ENCODE results near the gene COL23A1. TPM values are rescaled to one million over a fixed set of nuclear protein-coding genes. Genes with fewer than 3 reads are reported as not detected.

COL23A1 gene
- total and polyA plus RNA-seq, 3 experiments from 2014 or later: 0.20 to 0.28 TPM; not detected in 1

DNA sequence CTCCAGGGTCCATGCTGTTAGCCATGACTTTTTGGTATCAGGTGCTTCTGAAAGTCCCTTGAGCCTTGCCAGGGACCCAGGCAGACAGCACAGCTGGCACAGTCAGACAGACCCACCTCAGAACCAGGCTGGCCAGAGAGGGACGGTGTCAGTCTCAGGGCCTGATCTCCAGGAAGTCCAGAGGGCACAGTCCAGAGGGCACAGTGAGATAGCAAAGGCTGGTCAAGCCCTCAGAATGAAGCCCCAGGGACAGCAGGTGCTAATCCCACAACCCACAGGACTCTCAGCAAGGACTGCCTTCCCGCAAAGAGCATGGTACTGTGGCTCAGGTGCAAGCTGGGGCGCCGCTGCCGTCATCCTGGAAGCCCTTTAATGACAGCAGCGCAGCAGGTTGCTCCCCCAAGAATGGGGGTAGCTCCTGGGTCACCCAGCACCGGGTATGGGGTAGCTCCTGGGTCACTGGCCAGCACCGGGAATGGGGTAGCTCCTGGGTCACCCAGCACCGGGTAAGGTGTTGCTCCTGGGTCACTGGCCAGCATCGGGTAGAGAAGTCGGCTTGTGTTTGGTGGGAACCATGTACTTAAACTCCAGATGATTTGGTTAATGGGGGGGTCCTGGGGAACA lies 252.0 kb downstream of the COL23A1 start:
- CTCF ChIA-PET: no interaction called here
- Mint-ChIP-seq H3K4me3 (no peak overlapping the region), H3K36me3 (no peaks in the 10 kb centered on the region), H3K27me3 (peaks cover 2 to 21% of the 10 kb centered on the region in 2 donors), H3K27ac (no peak overlapping the region), H3K4me1 (no peaks in the 10 kb centered on the region), H3K9me3 (no peaks in the 10 kb centered on the region)
- Histone ChIP-seq H3K4me1 (ENCODE audit: insufficient read depth, low read length) (no peaks in the 10 kb centered on the region), H3K27ac (ENCODE audit: low read depth, low read length) (no peak overlapping the region), H3K36me3 (ENCODE audit: insufficient read depth, low read length) (no peaks in the 10 kb centered on the region), H3K27me3 (ENCODE audit: insufficient read depth, low read length, poor library complexity, severe bottlenecking) (no peaks in the 10 kb centered on the region), H3K9me3 (ENCODE audit: low read length) (no peaks in the 10 kb centered on the region), H3K4me3 (ENCODE audit: low read length) (no peak overlapping the region)
- POLR2A ChIA-PET: no interaction called here
- no peak for DNase-seq

DNA sequence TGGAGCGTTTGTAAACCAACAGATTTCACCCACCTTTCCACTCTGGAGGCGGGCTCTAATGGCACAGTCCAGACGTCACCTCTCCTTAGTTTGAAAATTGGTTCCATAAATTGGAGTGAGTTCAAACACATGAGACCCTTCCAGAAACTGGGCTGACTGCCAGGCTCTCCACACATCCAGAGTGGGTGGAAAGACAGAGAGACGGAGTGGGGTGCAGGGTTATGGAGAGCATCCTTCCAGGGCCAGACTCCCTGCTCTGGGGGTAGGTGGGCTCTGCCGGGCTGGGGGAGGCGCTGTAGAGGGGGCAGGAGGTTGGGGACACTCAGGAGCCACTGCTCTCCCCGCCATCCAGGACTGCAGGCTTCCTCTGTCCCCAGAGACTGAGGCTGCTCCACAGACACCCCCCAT lies 252.9 kb downstream of the COL23A1 start:
- no peak for DNase-seq
- Histone ChIP-seq H3K27ac (ENCODE audit: low read depth, low read length) (no peak overlapping the region), H3K4me3 (ENCODE audit: low read length) (no peak overlapping the region), H3K9me3 (ENCODE audit: low read length) (no peaks in the 10 kb centered on the region), H3K36me3 (ENCODE audit: insufficient read depth, low read length) (no peaks in the 10 kb centered on the region), H3K27me3 (ENCODE audit: insufficient read depth, low read length, poor library complexity, severe bottlenecking) (peaks cover 2% of the 10 kb centered on the region), H3K4me1 (ENCODE audit: insufficient read depth, low read length) (no peaks in the 10 kb centered on the region)
- H3K9me3 Mint-ChIP-seq: no peaks in the 10 kb centered on the region
- ChIA-PET POLR2A (no interaction called here), CTCF (no interaction called here)
- H3K4me3 Mint-ChIP-seq: no peak overlapping the region
- H3K27me3 Mint-ChIP-seq: peaks cover 2 to 21% of the 10 kb centered on the region in 2 donors
- H3K27ac Mint-ChIP-seq: no peak overlapping the region
- no peaks in the 10 kb centered on the region for H3K4me1 Mint-ChIP-seq
- no peaks in the 10 kb centered on the region for H3K36me3 Mint-ChIP-seq

DNA sequence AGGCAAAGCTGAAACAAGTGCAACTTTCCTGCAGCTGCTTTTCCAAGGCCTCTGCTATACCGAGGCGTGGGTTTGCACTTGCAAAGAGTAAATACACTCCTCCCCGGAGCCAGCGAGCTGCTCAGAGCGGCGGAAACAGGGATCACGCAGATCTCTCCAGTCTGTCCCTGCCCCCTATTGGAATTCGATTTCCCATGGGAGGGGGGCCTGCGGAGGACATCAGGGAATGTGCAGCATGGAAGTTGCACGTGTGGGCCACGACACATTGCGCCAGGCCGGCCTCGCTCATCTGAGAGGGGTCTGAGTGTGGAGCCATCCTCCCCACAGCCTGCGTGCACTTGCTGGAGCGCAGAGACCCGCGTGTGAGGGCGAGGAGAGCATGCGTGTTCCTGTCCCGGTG lies 253.3 kb downstream of the COL23A1 start:
- Histone ChIP-seq H3K4me3 (ENCODE audit: low read length) (no peak overlapping the region), H3K4me1 (ENCODE audit: insufficient read depth, low read length) (no peaks in the 10 kb centered on the region), H3K36me3 (ENCODE audit: insufficient read depth, low read length) (no peaks in the 10 kb centered on the region), H3K27ac (ENCODE audit: low read depth, low read length) (no peak overlapping the region), H3K9me3 (ENCODE audit: low read length) (no peaks in the 10 kb centered on the region), H3K27me3 (ENCODE audit: insufficient read depth, low read length, poor library complexity, severe bottlenecking) (peaks cover 4% of the 10 kb centered on the region)
- no peak overlapping the region for H3K27ac Mint-ChIP-seq
- peaks cover 2 to 21% of the 10 kb centered on the region in 2 donors for H3K27me3 Mint-ChIP-seq
- no peak for DNase-seq
- ChIA-PET CTCF (no interaction called here), POLR2A (no interaction called here)
- no peaks in the 10 kb centered on the region for H3K36me3 Mint-ChIP-seq
- H3K4me3 Mint-ChIP-seq: no peak overlapping the region
- no peaks in the 10 kb centered on the region for H3K9me3 Mint-ChIP-seq
- no peaks in the 10 kb centered on the region for H3K4me1 Mint-ChIP-seq

DNA sequence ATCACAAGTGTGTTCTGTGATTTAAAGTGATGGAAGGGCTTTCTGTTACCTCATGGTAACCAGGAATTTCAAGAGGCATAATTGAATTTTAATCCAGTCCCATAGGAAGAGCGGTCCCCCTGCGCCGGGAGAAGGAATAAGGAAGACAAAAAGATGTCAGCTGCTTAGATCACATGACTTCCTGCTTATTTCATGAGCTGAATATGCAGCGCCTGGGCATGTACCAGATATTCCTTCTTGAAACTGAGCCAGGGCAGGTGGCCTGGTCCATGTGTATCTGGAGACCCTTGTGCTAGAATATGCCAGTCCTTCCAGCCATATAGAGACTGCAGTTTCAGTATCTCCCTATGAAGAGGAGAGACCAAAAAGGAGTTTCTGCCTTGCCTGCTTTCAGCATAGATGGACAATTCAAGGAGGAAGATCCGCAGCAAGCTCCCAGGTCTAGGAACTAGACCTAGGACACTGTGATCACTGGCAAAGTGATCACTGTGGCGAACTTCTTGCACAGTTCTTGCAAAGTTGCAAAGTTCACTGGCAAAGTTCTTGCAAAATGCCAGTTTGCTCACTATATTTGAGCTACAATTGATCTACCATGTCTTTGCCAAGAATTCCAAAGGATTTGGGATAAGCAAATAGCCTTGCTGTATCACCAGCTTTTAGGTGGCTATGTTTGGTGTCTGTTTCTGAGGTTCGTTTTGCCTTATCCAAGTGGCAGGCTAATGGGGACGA lies 254.7 kb downstream of the COL23A1 start:
- H3K4me3 ChIP-seq (ENCODE audit: low read length): no peak overlapping the region
- H3K27ac ChIP-seq (ENCODE audit: low read depth, low read length): no peak overlapping the region
- ChIA-PET POLR2A (no interaction called here), CTCF (no interaction called here)
- Mint-ChIP-seq H3K36me3 (no peaks in the 10 kb centered on the region), H3K27me3 (peaks cover 2 to 21% of the 10 kb centered on the region in 2 donors), H3K27ac (no peak overlapping the region), H3K4me3 (no peak overlapping the region), H3K9me3 (no peaks in the 10 kb centered on the region), H3K4me1 (peaks cover 2 to 4% (median 4%) of the 10 kb centered on the region in 3 donors)
- H3K9me3 ChIP-seq (ENCODE audit: low read length): no peaks in the 10 kb centered on the region
- H3K4me1 ChIP-seq (ENCODE audit: insufficient read depth, low read length): no peaks in the 10 kb centered on the region
- no peak for DNase-seq
- no peaks in the 10 kb centered on the region for H3K36me3 ChIP-seq (ENCODE audit: insufficient read depth, low read length)
- peaks cover 4% of the 10 kb centered on the region for H3K27me3 ChIP-seq (ENCODE audit: insufficient read depth, low read length, poor library complexity, severe bottlenecking)

DNA sequence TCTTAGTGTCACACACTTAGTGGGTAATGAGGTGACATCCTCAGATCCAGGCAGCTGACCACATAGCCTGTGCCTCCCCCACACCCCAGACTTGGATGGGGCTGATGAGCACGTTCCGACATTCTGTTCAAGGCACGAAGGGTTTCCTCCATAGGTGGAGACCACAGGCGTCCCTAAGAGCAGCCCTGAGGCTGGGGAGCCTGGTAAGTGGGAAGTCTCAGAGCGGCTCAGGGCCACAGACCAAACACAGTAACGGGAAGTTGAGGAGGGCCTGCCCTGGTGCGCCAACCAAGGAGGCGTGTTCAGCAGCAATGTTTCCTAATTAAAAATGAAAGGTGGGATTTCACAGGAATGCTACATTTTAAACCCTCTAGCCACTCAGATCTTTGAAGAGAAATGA lies 255.3 kb downstream of the COL23A1 start:
- H3K4me1 ChIP-seq (ENCODE audit: insufficient read depth, low read length): no peaks in the 10 kb centered on the region
- H3K36me3 ChIP-seq (ENCODE audit: insufficient read depth, low read length): no peaks in the 10 kb centered on the region
- DNase-seq: no peak
- Mint-ChIP-seq H3K36me3 (no peaks in the 10 kb centered on the region), H3K9me3 (no peaks in the 10 kb centered on the region), H3K27me3 (peaks cover 2 to 21% of the 10 kb centered on the region in 2 donors), H3K4me1 (peaks cover 2 to 4% (median 4%) of the 10 kb centered on the region in 3 donors), H3K27ac (no peak overlapping the region), H3K4me3 (no peak overlapping the region)
- H3K4me3 ChIP-seq (ENCODE audit: low read length): no peak overlapping the region
- H3K9me3 ChIP-seq (ENCODE audit: low read length): no peaks in the 10 kb centered on the region
- ChIA-PET POLR2A (no interaction called here), CTCF (no interaction called here)
- H3K27me3 ChIP-seq (ENCODE audit: insufficient read depth, low read length, poor library complexity, severe bottlenecking): peaks cover 4% of the 10 kb centered on the region
- H3K27ac ChIP-seq (ENCODE audit: low read depth, low read length): no peak overlapping the region

DNA sequence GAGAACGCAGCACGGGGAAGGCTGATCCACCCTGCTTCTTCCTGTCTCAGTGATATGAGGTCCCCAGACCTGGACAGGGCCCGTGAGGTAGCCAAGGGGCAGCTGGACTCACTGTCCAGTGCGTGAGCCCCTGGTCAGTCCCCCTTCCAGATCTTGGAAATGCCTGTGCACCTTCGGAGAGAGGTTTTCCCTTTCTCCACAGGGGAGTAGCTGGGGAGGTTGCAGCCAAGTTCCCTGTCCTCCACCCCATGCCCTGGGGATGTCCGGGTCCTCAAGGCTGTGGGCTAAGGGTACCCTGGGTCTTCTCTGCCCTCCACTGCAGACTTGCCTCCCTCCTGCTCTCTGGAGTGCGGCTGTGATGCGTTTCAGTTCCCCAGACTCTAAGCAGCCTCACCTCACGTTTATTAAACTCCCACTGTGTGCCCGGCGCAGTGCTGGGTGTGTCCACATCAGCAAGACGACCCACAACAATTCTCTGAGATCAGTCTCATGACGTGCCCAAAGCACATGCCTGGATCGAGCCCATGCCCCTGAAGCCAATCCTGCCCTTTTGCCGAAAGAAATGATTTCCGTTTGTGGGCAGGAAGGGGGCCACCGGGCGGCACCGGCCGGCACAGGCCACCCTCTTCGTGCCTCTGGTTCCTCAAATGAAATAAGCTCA lies 256.2 kb downstream of the COL23A1 start:
- Mint-ChIP-seq H3K4me3 (no peak overlapping the region), H3K27ac (no peak overlapping the region), H3K9me3 (no peaks in the 10 kb centered on the region), H3K27me3 (peaks cover under 1 to 19% of the 10 kb centered on the region in 2 donors), H3K36me3 (no peaks in the 10 kb centered on the region), H3K4me1 (peaks cover 2 to 4% (median 4%) of the 10 kb centered on the region in 3 donors)
- H3K4me1 ChIP-seq (ENCODE audit: insufficient read depth, low read length): no peaks in the 10 kb centered on the region
- no peak for DNase-seq
- H3K27me3 ChIP-seq (ENCODE audit: insufficient read depth, low read length, poor library complexity, severe bottlenecking): peaks cover 4% of the 10 kb centered on the region
- no peaks in the 10 kb centered on the region for H3K36me3 ChIP-seq (ENCODE audit: insufficient read depth, low read length)
- H3K4me3 ChIP-seq (ENCODE audit: low read length): no peak overlapping the region
- no peaks in the 10 kb centered on the region for H3K9me3 ChIP-seq (ENCODE audit: low read length)
- CTCF ChIA-PET: no interaction called here
- POLR2A ChIA-PET: no interaction called here
- no peak overlapping the region for H3K27ac ChIP-seq (ENCODE audit: low read depth, low read length)

DNA sequence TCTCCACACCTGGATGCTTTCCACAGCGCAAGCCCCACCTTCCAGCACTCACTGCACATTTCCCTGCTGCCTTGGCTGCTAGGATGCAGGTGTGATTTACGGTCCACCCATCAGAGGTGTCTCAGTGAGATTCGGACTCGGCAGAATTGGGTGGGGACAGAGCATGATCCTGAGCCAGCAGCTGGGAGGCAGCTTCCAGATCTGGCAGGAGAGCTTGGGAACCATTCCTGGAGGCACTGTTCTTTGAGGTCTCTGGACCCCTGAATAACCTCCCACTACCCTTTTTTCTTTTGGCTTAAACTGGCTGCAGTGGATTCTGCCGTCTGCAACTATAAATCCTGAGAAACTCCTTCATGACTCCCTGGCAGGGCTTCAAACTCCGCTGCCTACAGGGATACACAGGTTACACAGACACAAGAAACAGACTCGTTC lies 258.0 kb downstream of the COL23A1 start:
- no peak overlapping the region for H3K4me3 ChIP-seq (ENCODE audit: low read length)
- H3K9me3 ChIP-seq (ENCODE audit: low read length): no peaks in the 10 kb centered on the region
- Mint-ChIP-seq H3K9me3 (no peaks in the 10 kb centered on the region), H3K27me3 (peaks cover 0 to 15% of the 10 kb centered on the region in 2 donors), H3K36me3 (no peaks in the 10 kb centered on the region), H3K4me1 (peaks cover 2 to 4% (median 4%) of the 10 kb centered on the region in 3 donors), H3K4me3 (no peak overlapping the region), H3K27ac (no peak overlapping the region)
- no peak overlapping the region for H3K27ac ChIP-seq (ENCODE audit: low read depth, low read length)
- ChIA-PET CTCF (no interaction called here), POLR2A (no interaction called here)
- no peak for DNase-seq
- no peaks in the 10 kb centered on the region for H3K4me1 ChIP-seq (ENCODE audit: insufficient read depth, low read length)
- no peaks in the 10 kb centered on the region for H3K36me3 ChIP-seq (ENCODE audit: insufficient read depth, low read length)
- peaks cover 4% of the 10 kb centered on the region for H3K27me3 ChIP-seq (ENCODE audit: insufficient read depth, low read length, poor library complexity, severe bottlenecking)

DNA sequence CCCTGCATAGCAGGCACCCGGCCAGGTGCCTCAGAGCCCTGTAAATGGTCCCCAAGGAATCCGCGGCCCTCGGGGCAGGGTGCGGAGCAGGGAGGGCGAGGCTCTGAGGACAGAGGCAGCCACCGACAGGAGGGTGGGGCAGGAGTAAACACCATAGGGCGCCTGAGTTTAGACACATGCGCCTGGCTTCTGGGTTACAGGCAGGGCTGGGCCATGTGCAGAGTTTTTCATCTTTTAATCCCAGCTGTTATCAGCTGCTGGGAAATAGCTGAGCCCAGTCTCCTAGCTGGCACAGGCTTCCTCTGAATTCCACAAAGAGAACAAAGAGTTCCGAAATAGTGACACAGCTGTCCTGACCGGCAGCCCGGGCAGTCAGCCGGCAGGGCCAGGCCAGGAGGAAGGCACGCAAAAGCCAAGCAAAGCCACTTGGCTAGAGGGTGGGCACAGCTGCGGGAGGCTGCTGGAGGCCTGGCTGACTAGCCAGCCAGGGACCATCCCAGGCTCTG lies 258.6 kb downstream of the COL23A1 start:
- Histone ChIP-seq H3K27me3 (ENCODE audit: insufficient read depth, low read length, poor library complexity, severe bottlenecking) (peaks cover 4% of the 10 kb centered on the region), H3K36me3 (ENCODE audit: insufficient read depth, low read length) (no peaks in the 10 kb centered on the region), H3K4me3 (ENCODE audit: low read length) (no peak overlapping the region), H3K9me3 (ENCODE audit: low read length) (no peaks in the 10 kb centered on the region), H3K4me1 (ENCODE audit: insufficient read depth, low read length) (no peaks in the 10 kb centered on the region), H3K27ac (ENCODE audit: low read depth, low read length) (no peak overlapping the region)
- Mint-ChIP-seq H3K27me3 (peaks cover 0 to 16% of the 10 kb centered on the region in 2 donors), H3K27ac (no peak overlapping the region), H3K9me3 (no peaks in the 10 kb centered on the region), H3K36me3 (no peaks in the 10 kb centered on the region), H3K4me1 (peaks cover 2 to 4% (median 4%) of the 10 kb centered on the region in 3 donors), H3K4me3 (no peak overlapping the region)
- no peak for DNase-seq
- ChIA-PET CTCF (no interaction called here), POLR2A (no interaction called here)
